Fibroblast of mammary gland (primary cell): Measurements from ENCODE around the gene CNTLN.
"Not testable (repeated sequence)": the region's sequence is repeated elsewhere in the genome, so short reads cannot be mapped to it uniquely, and the experiment has no call there.

Experiments
- DNase-seq: peaks from one replicate; pipeline ENCODE4 v3.0.0-alpha.2; 2010; ENCODE audit warnings: low read depth
- H3K4me3 ChIP-seq: 2 replicates; pipeline ENCODE4 v1.5.1; 2011; ENCODE audit warnings: low read depth, mild to moderate bottlenecking, low read length, moderate library complexity; ENCODE audit not compliant: control insufficient read depth
- TF ChIP-seq, protein P1 (sequence below): conservative IDR thresholded peaks from 2 replicates; pipeline ENCODE4 v1.5.1; 2011; ENCODE audit warnings: low read depth, low read length, inconsistent platforms; ENCODE audit not compliant: control insufficient read depth, insufficient read depth

CNTLN gene

DNA sequence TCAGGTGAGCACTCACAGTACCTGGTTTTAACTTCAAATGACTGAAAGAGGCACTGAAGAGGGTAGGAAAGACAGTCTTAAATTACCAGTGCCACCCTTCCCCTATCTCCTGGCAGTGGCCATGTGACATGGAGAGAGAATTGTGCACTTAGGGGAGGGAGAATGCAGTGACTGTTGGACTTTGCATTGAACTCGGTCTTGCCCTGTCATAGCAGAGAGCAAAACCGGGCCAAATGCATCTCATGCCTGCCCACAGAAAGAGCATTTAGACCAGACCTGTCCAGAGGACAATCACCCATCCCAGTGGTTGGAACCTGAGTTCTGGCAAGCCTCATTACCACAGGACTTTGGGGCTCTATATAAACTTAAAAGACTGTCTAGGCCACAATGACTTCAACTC, 232.2 kb downstream of the CNTLN start:
- TF ChIP-seq, protein P1, sequence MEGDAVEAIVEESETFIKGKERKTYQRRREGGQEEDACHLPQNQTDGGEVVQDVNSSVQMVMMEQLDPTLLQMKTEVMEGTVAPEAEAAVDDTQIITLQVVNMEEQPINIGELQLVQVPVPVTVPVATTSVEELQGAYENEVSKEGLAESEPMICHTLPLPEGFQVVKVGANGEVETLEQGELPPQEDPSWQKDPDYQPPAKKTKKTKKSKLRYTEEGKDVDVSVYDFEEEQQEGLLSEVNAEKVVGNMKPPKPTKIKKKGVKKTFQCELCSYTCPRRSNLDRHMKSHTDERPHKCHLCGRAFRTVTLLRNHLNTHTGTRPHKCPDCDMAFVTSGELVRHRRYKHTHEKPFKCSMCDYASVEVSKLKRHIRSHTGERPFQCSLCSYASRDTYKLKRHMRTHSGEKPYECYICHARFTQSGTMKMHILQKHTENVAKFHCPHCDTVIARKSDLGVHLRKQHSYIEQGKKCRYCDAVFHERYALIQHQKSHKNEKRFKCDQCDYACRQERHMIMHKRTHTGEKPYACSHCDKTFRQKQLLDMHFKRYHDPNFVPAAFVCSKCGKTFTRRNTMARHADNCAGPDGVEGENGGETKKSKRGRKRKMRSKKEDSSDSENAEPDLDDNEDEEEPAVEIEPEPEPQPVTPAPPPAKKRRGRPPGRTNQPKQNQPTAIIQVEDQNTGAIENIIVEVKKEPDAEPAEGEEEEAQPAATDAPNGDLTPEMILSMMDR, result no peak
- no peak overlapping the region for H3K4me3 ChIP-seq
- no peak for DNase-seq

DNA sequence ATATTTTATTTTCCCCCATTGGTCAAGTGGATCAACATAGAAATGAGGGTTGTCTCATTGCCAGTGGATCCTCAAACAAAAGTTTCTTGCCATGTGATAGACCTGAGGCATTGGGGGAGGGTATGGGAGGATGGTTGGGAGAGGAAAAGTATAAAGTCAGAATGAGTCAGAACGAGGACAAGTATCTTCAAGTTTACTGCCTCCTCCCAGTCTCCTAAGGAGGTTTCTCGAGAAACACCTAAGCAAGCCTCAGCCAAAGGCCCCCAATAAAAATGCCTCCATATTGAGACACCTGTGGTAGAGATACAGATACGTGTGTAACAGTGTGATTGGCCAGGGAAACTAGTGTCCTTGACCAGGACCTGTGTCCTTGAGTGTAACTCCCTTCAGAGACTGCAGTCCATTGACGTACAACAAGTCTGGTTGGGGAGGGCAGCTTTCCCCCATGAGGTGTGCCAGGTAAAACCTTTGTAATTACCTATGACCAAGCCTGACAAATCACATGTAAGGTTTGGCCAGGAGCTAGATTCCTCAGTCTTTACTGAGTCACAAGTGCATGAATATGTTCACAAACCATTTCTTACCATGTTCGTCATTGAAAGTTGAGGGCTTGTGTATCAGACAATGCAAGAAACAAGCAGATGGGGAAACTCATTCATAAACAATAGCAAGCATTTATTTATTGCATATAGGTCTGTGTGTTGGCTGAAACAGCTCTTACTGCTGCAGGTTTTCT, 245.5 kb downstream of the CNTLN start:
- H3K4me3 ChIP-seq, result no peak overlapping the region
- DNase-seq, result no peak
- TF ChIP-seq, protein P1, result no peak

DNA sequence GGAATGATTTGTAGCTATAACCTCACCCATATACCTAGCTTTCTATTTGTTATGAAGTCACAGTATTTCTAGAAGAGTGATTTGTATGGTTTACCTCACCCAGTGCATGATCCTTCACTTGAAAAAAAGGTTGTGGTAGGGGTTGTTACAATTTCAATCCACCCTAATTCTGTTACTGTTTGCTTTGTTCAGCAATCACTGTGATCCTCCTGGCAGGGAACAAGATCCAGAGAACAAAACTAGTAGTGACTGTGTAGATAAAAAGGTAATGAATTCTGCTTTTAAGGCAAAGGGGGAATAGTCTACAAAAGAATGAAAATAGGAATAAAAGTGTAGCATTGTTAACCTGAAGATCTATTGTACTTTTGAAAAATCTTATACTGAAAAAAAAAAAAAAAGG, 252.7 kb downstream of the CNTLN start:
- TF ChIP-seq, protein P1, result no peak
- H3K4me3 ChIP-seq, result no peak overlapping the region
- DNase-seq, result no peak

DNA sequence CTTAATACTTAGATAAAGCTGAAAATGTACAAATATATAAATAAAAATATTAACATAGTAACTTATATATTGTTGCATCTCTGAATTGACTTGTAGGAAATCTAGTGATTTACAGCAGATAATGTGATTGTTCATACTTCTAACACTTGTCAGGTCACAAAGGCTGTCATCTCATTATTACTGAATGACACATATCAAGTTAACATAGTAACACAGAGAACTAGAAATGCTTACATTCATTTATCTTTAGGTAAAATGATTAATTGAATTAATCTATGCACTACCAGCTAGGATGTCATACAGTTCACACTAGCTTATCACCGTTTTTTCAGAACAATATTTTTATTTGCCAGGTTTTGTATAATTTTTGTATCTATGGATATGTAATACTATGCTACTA, 254.2 kb downstream of the CNTLN start:
- TF ChIP-seq, protein P1, result no peak
- no peak for DNase-seq
- H3K4me3 ChIP-seq, result no peak overlapping the region

DNA sequence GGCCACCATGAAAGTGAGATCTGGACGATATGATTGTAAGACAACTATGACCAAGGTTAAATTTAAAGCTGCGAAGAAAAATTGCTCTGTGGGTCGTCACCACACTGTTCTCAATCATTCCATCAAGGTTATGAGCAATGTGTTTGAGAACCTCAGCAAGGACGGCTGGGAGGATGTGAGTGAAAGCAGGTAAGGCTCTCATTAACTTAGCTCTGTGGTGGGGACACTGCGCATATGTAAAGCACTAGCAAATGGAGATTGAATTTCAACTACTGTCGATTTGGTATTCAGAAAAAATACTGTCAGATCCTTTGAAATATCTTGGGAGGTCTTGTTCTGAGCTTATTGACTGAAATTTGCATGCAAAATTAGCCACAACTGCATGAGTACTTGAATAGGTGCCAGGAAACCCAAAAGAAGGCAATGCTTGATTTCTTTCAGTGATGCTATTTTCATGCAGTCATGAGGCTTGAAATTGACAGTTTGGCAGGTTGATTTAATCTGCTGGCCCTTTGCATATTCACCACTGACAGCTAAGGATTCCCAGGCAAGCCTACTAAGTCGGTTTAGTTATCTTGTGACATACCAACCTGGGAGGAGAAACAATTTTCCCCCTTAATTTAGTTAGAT, 260.2 kb downstream of the CNTLN start:
- TF ChIP-seq, protein P1, result no peak
- DNase-seq, result no peak
- H3K4me3 ChIP-seq, result no peak overlapping the region

DNA sequence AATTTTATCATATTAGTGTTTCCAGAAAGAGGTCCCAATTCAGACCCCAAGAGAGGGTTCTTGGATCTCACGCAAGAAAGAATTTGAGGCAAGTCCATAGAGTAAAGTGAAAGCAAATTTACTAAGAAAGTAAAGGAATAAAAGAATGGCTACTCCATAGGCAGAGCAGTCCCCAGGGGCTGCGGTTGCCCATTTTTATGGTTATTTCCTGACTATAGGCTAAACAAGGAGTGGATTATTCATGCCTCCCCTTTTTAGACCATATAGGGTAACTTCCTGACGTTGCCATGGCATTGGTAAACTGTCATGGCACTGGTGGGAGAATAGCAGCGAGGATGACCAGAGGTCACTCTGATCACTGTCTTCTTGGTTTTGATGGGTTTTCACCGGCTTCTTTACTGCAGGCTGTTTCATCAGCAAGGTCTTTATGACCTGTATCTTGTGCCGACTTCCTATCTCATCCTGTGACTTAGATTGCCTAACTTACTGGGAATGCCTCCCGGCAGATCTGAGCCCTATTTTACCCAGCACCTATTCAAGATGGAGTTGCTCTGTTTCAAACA, 262.4 kb downstream of the CNTLN start:
- H3K4me3 ChIP-seq, DNase-seq: not testable (repeated sequence)

DNA sequence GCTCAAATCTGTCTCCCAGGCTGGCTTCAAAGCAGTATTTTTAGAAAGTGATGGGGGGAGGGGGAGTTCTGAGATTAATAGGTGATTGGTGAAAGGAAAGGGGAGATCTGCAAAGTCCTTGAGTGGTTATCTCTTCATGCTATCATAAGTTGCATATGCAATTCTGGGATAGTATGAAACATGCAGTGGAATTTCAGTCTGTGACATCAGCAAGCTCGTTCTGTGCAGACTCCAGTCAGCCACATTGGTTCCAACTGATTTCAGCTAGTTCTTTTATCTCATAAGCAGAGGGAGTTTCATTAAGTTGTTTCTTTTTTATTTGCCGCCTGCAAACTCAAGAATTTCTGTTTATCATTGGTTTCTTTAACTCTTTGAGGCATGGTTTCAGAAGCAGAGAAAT, 263.5 kb downstream of the CNTLN start:
- TF ChIP-seq, protein P1, result no peak
- no peak overlapping the region for H3K4me3 ChIP-seq
- DNase-seq, result peak; percentile 6
